Esophagus muscularis mucosa (tissue), 4 donors: Measurements from ENCODE around the gene SLC30A7. TPM values are rescaled to one million over a fixed set of nuclear protein-coding genes. Genes with fewer than 3 reads are reported as not detected.
"Not testable (repeated sequence)": the region's sequence is repeated elsewhere in the genome, so short reads cannot be mapped to it uniquely, and the experiment has no call there.

Source experiments
- DNase-seq: peaks from one replicate; pipeline ENCODE4 v3.0.0-alpha.2; 2017; ENCODE audit errors: extremely low spot score
- H3K27ac ChIP-seq, 4 donors: fragments of 200-600 bp; sonication (generic); replicated peaks in 1 of 4; 1 replicate in 3 of 4; 2 replicates in 1 of 4; pipeline ENCODE4 v1.5.1; 2016 to 2019; ENCODE audit warnings: mild to moderate bottlenecking in 1 of 4
- H3K27me3 ChIP-seq, 4 donors: fragments of 200-600 bp; sonication (generic); one replicate each; pipeline versions ENCODE4 v1.5.1 to v1.6.0; 2016 to 2019
- H3K36me3 ChIP-seq, 4 donors: fragments of 200-600 bp; sonication (generic); one replicate each; pipeline ENCODE4 v1.5.1; 2016 to 2019
- H3K4me1 ChIP-seq, 4 donors: fragments of 200-600 bp; sonication (generic); one replicate each; pipeline ENCODE4 v1.5.1; 2016 to 2019
- H3K4me3 ChIP-seq, 4 donors: fragments of 200-600 bp; sonication (generic); 1 replicate in 2 of 4; 2 replicates in 2 of 4; pipeline ENCODE4 v1.5.1; 2016 to 2019; ENCODE audit warnings: mild to moderate bottlenecking in 4 of 4, moderate library complexity in 1 of 4
- H3K9me3 ChIP-seq, 4 donors: fragments of 200-600 bp; sonication (generic); 1 replicate in 3 of 4; 2 replicates in 1 of 4; pipeline ENCODE4 v1.5.1; 2016 to 2019
- CTCF ChIP-seq, 3 experiments: fragments of 200-600 bp in 2 of 3; fragments of 450-650 bp in 1 of 3; sonication (generic) in 2 of 3; IDR thresholded peaks; one replicate each; pipeline ENCODE4 v1.5.1; 2017 to 2019; ENCODE audit warnings: antibody characterized with exemption in 3 of 3, mild to moderate bottlenecking in 2 of 3, moderate library complexity in 1 of 3
- EP300 ChIP-seq: sonication (generic); formaldehyde crosslinking; IDR thresholded peaks from one replicate; pipeline ENCODE4 v1.6.1; 2017; ENCODE audit warnings: antibody characterized with exemption
- POLR2A ChIP-seq: fragments of 450-650 bp; IDR thresholded peaks from one replicate; pipeline ENCODE4 v1.6.1; 2017; ENCODE audit warnings: antibody characterized with exemption, moderate library complexity, mild to moderate bottlenecking, low read depth
- POLR2AphosphoS5 ChIP-seq, 2 donors: sonication (generic); formaldehyde crosslinking; IDR thresholded peaks; one replicate each; pipeline ENCODE4 v1.6.1; 2017; ENCODE audit warnings: antibody characterized with exemption in 2 of 2
- WGBS: methylation state at CpG from one replicate; pipeline ENCODE4 v1.1.5; 2018; 5-methylcytosine and 5-hydroxymethylcytosine counted together
- intact Hi-C: fragments of 100-400 bp; cut with DNase I; formaldehyde crosslinking; loops from one replicate; pipeline ENCODE4 v1.15.1; 2023
- total RNA-seq, 4 donors: library from RNA; depleted of rRNA; stranded (reverse); fragments of >200 nt; gene quantifications; one replicate each; pipeline versions ENCODE4 v1.1.0 to v1.2.1, GENCODE V29; 2016

SLC30A7 gene
- total RNA-seq, result 10 to 100 TPM; 10.5 to 19.9 (median 13.6) TPM

DNA sequence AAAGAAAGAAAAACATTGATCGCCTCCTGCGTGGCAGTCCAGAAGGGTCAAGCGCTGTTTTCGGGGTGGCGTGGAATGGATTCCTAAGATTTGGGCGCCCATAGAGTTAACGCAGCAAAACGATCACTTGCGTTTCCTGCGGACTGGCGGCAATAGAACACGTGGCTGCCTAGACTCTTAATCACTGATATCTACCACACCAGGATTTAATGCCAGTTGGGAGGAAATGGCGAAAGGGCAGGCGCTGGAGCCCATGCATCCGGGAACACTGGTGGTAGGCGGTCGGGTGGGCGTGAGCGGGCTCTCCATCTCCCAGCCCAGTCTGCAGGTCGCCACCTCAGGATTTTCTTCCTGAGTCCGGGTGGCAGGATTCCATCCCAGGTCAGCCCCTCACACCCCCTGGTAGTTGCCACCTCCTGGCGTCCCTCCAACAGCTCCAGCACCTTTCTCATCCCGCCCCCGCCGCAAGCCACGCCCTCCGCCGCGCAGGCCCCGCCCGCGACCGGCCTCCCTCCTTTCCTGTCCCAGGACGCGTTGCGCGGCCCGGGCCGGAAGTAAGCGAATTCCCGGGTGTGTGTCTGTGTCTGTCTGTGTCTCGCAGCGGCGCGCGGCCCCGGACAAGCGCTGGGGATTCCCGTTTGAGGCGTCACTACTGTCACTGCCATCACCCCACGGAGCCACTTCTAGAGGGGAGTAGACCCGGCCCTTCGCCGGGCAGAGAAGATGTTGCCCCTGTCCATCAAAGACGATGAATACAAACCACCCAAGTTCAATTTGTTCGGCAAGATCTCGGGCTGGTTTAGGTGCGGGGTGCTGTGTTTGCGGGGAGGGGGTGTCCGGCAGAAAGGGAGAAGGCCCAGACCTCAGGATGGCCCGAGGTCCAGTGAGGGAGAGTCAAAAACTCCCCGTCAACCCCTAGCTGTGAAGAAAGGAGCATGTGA is at the start of gene SLC30A7:
Gene SLC30A7, plus strand, starts transcription at position 551 of the 941 bp plus-strand sequence. Its CDS starts 173 bp downstream, at position 724.
- H3K4me1 ChIP-seq, result peaks cover 11 to 55% (median 53%) of the 10 kb centered on the region in 4 donors
- WGBS, result 1% methylated on average over 29 of the region's 62 CpGs

GRCh38 chr1:100847361-100848082 is 48.4 kb upstream of the SLC30A7 start:
- DNase-seq, result no peak
- no peaks in the 10 kb centered on the region for H3K36me3 ChIP-seq
- H3K27ac ChIP-seq, result peak overlapping the region in 1 of 4 donors; percentile 19
- H3K4me1 ChIP-seq, result peaks cover 0 to 11% (median 3%) of the 10 kb centered on the region in 4 donors
- intact Hi-C loops, result no loop called here
- H3K4me3 ChIP-seq, result peak overlapping the region; percentile 7 to 33 (median 24)
- WGBS, result 14% methylated on average over 2 of the region's 2 CpGs
- no peaks in the 10 kb centered on the region for H3K9me3 ChIP-seq
- H3K27me3 ChIP-seq, result no peaks in the 10 kb centered on the region
- no peak for TF ChIP-seq EP300
- no peak for TF ChIP-seq POLR2AphosphoS5 (IDR thresholded peaks at IDR 0.05)
- no peak for TF ChIP-seq POLR2A
- no peak for TF ChIP-seq CTCF (IDR thresholded peaks at IDR 0.05)

More for the DNA sequence above, at the start of gene SLC30A7:
- Histone ChIP-seq H3K27me3 (no peaks in the 10 kb centered on the region), H3K4me3 (peak within 1 kb of the TSS; percentile 63 to 91 (median 86)), H3K9me3 (no peaks in the 10 kb centered on the region), H3K27ac (peak within 1 kb of the TSS; percentile 92 to 95 (median 94)), H3K36me3 (peaks cover 0 to 21% (median 14%) of the 10 kb centered on the region in 4 donors)
- peak; percentile 42 for TF ChIP-seq POLR2A
- no peak for TF ChIP-seq EP300
- TF ChIP-seq POLR2AphosphoS5 (IDR thresholded peaks at IDR 0.05), result peak; percentile 88 to 92
- TF ChIP-seq CTCF (IDR thresholded peaks at IDR 0.05), result peak in 1 of 3 experiments; percentile 5
- peak; percentile 98 for DNase-seq
- intact Hi-C loops, result no loop called here

DNA sequence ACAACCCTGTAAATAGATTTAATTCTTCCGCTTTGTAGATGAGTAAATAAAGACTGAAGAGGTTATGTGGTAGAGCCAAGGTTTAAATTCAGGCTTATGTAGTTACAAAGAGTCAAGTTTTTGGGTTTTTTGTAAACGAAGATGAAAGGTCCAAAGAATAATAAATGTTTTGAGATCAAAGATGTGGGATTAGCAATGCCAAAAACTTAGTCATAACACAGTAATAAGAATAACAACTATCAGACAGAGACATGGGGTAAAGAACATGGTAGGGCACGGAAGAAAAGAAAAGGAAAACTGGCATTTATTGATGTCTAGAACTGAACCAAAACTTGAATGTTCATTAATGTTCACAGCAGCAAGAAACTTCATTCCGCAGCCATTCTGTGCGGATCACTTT is 44.2 kb upstream of the SLC30A7 start:
- 85% methylated on average over 5 of the region's 5 CpGs for WGBS
- Histone ChIP-seq H3K4me1 (peaks cover 0 to 6% (median 3%) of the 10 kb centered on the region in 4 donors), H3K27me3 (no peaks in the 10 kb centered on the region), H3K4me3 (no peak overlapping the region), H3K9me3 (no peaks in the 10 kb centered on the region), H3K27ac (no peak overlapping the region), H3K36me3 (no peaks in the 10 kb centered on the region)
- intact Hi-C loops, result no loop called here
- no peak for TF ChIP-seq POLR2AphosphoS5 (IDR thresholded peaks at IDR 0.05)
- TF ChIP-seq POLR2A, result no peak
- no peak for TF ChIP-seq CTCF (IDR thresholded peaks at IDR 0.05)
- TF ChIP-seq EP300, result no peak
- DNase-seq, result no peak

GRCh38 chr1:100852976-100853375 is 42.9 kb upstream of the SLC30A7 start:
- no peak for DNase-seq
- Histone ChIP-seq H3K9me3 (no peaks in the 10 kb centered on the region), H3K36me3 (no peaks in the 10 kb centered on the region), H3K4me1 (peaks cover 0 to 2% (median 0%) of the 10 kb centered on the region in 4 donors), H3K27me3 (no peaks in the 10 kb centered on the region), H3K27ac (no peak overlapping the region), H3K4me3 (no peak overlapping the region)
- intact Hi-C loops, result no loop called here
- TF ChIP-seq EP300 (no peak), POLR2A (no peak), CTCF (IDR thresholded peaks at IDR 0.05) (no peak), POLR2AphosphoS5 (IDR thresholded peaks at IDR 0.05) (no peak)
- WGBS, result 88% methylated on average over 3 of the region's 3 CpGs

DNA sequence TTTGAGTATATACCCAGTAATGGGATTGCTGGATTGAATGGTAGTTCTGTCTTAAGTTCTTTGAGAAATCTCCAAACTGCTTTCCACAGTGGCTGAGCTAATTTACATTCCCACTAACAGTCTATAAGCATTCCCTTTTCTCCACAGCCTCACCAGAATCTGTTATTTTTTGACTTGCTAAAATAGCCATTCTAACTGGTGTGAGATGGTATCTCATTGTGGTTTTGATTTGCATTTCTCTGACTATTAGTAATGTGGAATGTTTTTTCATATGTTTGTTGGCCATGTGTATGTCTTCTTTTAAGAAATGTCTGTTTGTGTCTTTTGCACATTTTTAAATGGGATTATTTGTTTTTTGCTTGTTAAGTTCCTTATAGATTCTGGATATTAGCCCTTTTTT is 40.8 kb upstream of the SLC30A7 start:
- H3K36me3 ChIP-seq, intact Hi-C loops, H3K4me3 ChIP-seq: not testable (repeated sequence)

More for the DNA sequence above, 40.8 kb upstream of the SLC30A7 start:
- not testable (repeated sequence) for DNase-seq, H3K4me1 ChIP-seq, H3K27me3 ChIP-seq, H3K27ac ChIP-seq, H3K9me3 ChIP-seq
